H1 (cell line): ENCODE results near the gene RNASE7. TPM values are rescaled to one million over a fixed set of nuclear protein-coding genes. Genes with fewer than 3 reads are reported as not detected.
A peak's percentile ranks its signal among the peaks of the same experiment; 100 is the strongest.

Source experiments
- CTCF ChIA-PET: fragments of 300-600 bp; sonication (Branson Sonifier 250); formaldehyde crosslinking; loops from one replicate; lab custom pipeline; 2021; ENCODE audit not compliant: partially characterized antibody; lab: Charles Lee
- POLR2A ChIA-PET: fragments of 300-600 bp; sonication (Branson Sonifier 250); formaldehyde crosslinking; loops from one replicate; lab custom pipeline; 2021; ENCODE audit warnings: inconsistent platforms; ENCODE audit not compliant: partially characterized antibody; lab: Charles Lee
- DNase-seq, 2 experiments: peaks; one replicate each; pipeline versions ENCODE4 v3.0.0 to v3.0.0-alpha.2; 2010 to 2022; ENCODE audit warnings: low spot score in 2 of 2, low read depth in 1 of 2, mixed read lengths in 1 of 2
- FAIRE-seq: peaks from 2 replicates; lab custom pipeline; 2011; peaks lifted over from hg19 to GRCh38; lab: Jason Lieb, UNC
- H2AFZ ChIP-seq: 2 replicates; pipeline ENCODE4 v1.8.1; 2012; ENCODE audit warnings: low read length, inconsistent platforms
- H2AK5ac ChIP-seq: 2 replicates; pipeline ENCODE4 v1.6.1; 2013; ENCODE audit warnings: low read depth, low read length
- H2BK120ac ChIP-seq: replicated peaks from 2 replicates; pipeline ENCODE3; 2013; ENCODE audit warnings: low read depth, low read length, inconsistent platforms
- H2BK12ac ChIP-seq: 2 replicates; pipeline ENCODE4 v1.6.1; 2013; ENCODE audit warnings: low read depth, low read length
- H2BK15ac ChIP-seq: 2 replicates; pipeline ENCODE4 v1.6.1; 2013; ENCODE audit warnings: low read length
- H2BK20ac ChIP-seq: 2 replicates; pipeline ENCODE4 v1.6.1; 2013; ENCODE audit warnings: low read length
- H2BK5ac ChIP-seq: 2 replicates; pipeline ENCODE4 v1.6.1; 2013; ENCODE audit warnings: low read depth, low read length
- H3K14ac ChIP-seq: 2 replicates; pipeline ENCODE4 v1.6.1; 2013; ENCODE audit warnings: inconsistent platforms; ENCODE audit not compliant: insufficient read length
- H3K18ac ChIP-seq: 2 replicates; pipeline ENCODE4 v1.6.1; 2013; ENCODE audit warnings: low read length; ENCODE audit errors: extremely low read depth
- H3K23ac ChIP-seq: 2 replicates; pipeline ENCODE4 v1.6.1; 2013; ENCODE audit warnings: inconsistent platforms; ENCODE audit not compliant: insufficient read length
- H3K23me2 ChIP-seq: 2 replicates; pipeline ENCODE4 v1.6.1; 2013; ENCODE audit warnings: low read depth, low read length
- H3K27ac ChIP-seq: 2 replicates; pipeline ENCODE4 v1.6.1; 2011; ENCODE audit warnings: low read depth, low read length, inconsistent platforms
- H3K27me3 ChIP-seq, 4 experiments: replicated peaks in 1 of 4; 1 replicate in 1 of 4; 2 replicates in 3 of 4; pipeline versions ENCODE4 v1.6.1 to v1.8.1; 2011 to 2013; ENCODE audit warnings: low read length in 3 of 4, mild to moderate bottlenecking in 3 of 4, inconsistent platforms in 2 of 4, mixed read lengths in 2 of 4, moderate library complexity in 1 of 4; ENCODE audit not compliant: control insufficient read depth in 3 of 4, insufficient read depth in 3 of 4; ENCODE audit errors: extremely low read depth in 1 of 4
- H3K36me3 ChIP-seq, 4 experiments: 2 replicates each; pipeline versions ENCODE4 v1.6.1 to v1.8.1; 2011 to 2013; ENCODE audit warnings: mild to moderate bottlenecking in 4 of 4, low read length in 3 of 4, moderate library complexity in 2 of 4, control low read depth in 1 of 4, inconsistent platforms in 1 of 4; ENCODE audit not compliant: insufficient read depth in 4 of 4, control insufficient read depth in 2 of 4
- H3K4ac ChIP-seq: replicated peaks from 2 replicates; pipeline ENCODE3; 2013; ENCODE audit warnings: low read length, low read depth, mixed read lengths, inconsistent platforms; ENCODE audit not compliant: insufficient read length
- H3K4me1 ChIP-seq, 4 experiments: replicated peaks in 1 of 4; 1 replicate in 1 of 4; 2 replicates in 3 of 4; pipeline versions ENCODE4 v1.6.1 to v1.8.1; 2011 to 2013; ENCODE audit warnings: low read length in 3 of 4, inconsistent platforms in 2 of 4, mixed read lengths in 1 of 4; ENCODE audit not compliant: insufficient read depth in 4 of 4, control insufficient read depth in 3 of 4
- H3K4me2 ChIP-seq, 2 experiments: 2 replicates each; pipeline versions ENCODE4 v1.6.1 to v1.8.1; 2011 to 2013; ENCODE audit warnings: low read depth in 2 of 2, low read length in 2 of 2, control low read depth in 1 of 2, inconsistent platforms in 1 of 2, mild to moderate bottlenecking in 1 of 2; ENCODE audit not compliant: insufficient read depth in 1 of 2
- H3K4me3 ChIP-seq, 4 experiments: fragments of 200-600, 300-600 bp in 1 of 4; sonication (generic), shearing (Covaris generic), sonication (Bioruptor Twin) in 1 of 4; 2 replicates each; pipeline versions ENCODE4 v1.5.1 to v1.8.1; 2011 to 2016; ENCODE audit warnings: low read length in 4 of 4, low read depth in 3 of 4, control low read depth in 2 of 4, inconsistent platforms in 2 of 4, mild to moderate bottlenecking in 2 of 4, mixed read lengths in 1 of 4, moderate library complexity in 1 of 4; ENCODE audit not compliant: insufficient read depth in 2 of 4; ENCODE audit errors: extremely low read depth in 1 of 4
- H3K56ac ChIP-seq: replicated peaks from 2 replicates; pipeline ENCODE3; 2013; ENCODE audit warnings: low read depth, mild to moderate bottlenecking, mixed read lengths, low read length, inconsistent platforms; ENCODE audit not compliant: insufficient read length
- H3K79me1 ChIP-seq: 2 replicates; pipeline ENCODE4 v1.6.1; 2013; ENCODE audit warnings: low read depth, low read length, control low read depth
- H3K79me2 ChIP-seq, 2 experiments: 2 replicates each; pipeline versions ENCODE4 v1.6.1 to v1.8.1; 2012 to 2013; ENCODE audit warnings: low read length in 2 of 2, mild to moderate bottlenecking in 2 of 2, inconsistent platforms in 1 of 2; ENCODE audit not compliant: insufficient read depth in 2 of 2, control insufficient read depth in 1 of 2
- H3K9ac ChIP-seq, 4 experiments: replicated peaks in 1 of 4; 1 replicate in 1 of 4; 2 replicates in 3 of 4; pipeline versions ENCODE4 v1.6.1 to v1.8.1; 2011 to 2013; ENCODE audit warnings: low read depth in 3 of 4, low read length in 3 of 4, control low read depth in 2 of 4, mild to moderate bottlenecking in 2 of 4, moderate library complexity in 2 of 4, inconsistent platforms in 1 of 4; ENCODE audit errors: extremely low read depth in 1 of 4
- H3K9me3 ChIP-seq, 2 experiments: 2 replicates each; pipeline versions ENCODE4 v1.6.1 to v1.8.1; 2012 to 2013; ENCODE audit warnings: mild to moderate bottlenecking in 2 of 2, moderate library complexity in 2 of 2, control low read depth in 1 of 2, inconsistent platforms in 1 of 2, low read depth in 1 of 2, low read length in 1 of 2, mixed read lengths in 1 of 2; ENCODE audit not compliant: insufficient read depth in 2 of 2
- H4K20me1 ChIP-seq, 2 experiments: replicated peaks in 1 of 2; 2 replicates each; pipeline versions ENCODE3 to v1.8.1; 2011 to 2013; ENCODE audit warnings: inconsistent platforms in 2 of 2, low read length in 2 of 2, mild to moderate bottlenecking in 1 of 2; ENCODE audit not compliant: insufficient read depth in 2 of 2, control insufficient read depth in 1 of 2
- H4K5ac ChIP-seq: 2 replicates; pipeline ENCODE4 v1.6.1; 2013; ENCODE audit warnings: low read length, low read depth, mixed read lengths, inconsistent platforms; ENCODE audit not compliant: insufficient read length
- H4K8ac ChIP-seq: 2 replicates; pipeline ENCODE4 v1.8.0; 2013; ENCODE audit warnings: mild to moderate bottlenecking, moderate library complexity, low read length, inconsistent platforms; ENCODE audit not compliant: insufficient read depth; ENCODE audit errors: extremely low read depth
- H4K91ac ChIP-seq: replicated peaks from 2 replicates; pipeline ENCODE3; 2013; ENCODE audit warnings: low read length, mixed read lengths, inconsistent platforms; ENCODE audit not compliant: insufficient read length
- KDM4A ChIP-seq: IDR thresholded peaks from one replicate; pipeline ENCODE4 v1.7.1; 2012; ENCODE audit warnings: low read depth, mild to moderate bottlenecking, moderate library complexity, low read length, inconsistent platforms; ENCODE audit not compliant: severe bottlenecking
- KDM5A ChIP-seq: fragments of 200-600 bp; IDR thresholded peaks from 2 replicates; pipeline ENCODE4 v1.7.1; 2012; ENCODE audit warnings: mild to moderate bottlenecking, low read length, inconsistent platforms, mixed read lengths
- NRF1 ChIP-seq: IDR thresholded peaks from 2 replicates; pipeline ENCODE4 v1.6.1; 2011; ENCODE audit warnings: mild to moderate bottlenecking, low read depth, low read length, improper control_type of control experiment
- RXRA ChIP-seq: IDR thresholded peaks from 2 replicates; pipeline ENCODE4 v1.6.1; 2011; ENCODE audit warnings: low read depth, mild to moderate bottlenecking, low read length, moderate library complexity; ENCODE audit not compliant: insufficient read depth
- SUZ12 ChIP-seq: fragments of 200-600 bp; sonication (generic); IDR thresholded peaks from 2 replicates; pipeline ENCODE4 v1.6.1; 2012; ENCODE audit warnings: mild to moderate bottlenecking, inconsistent platforms, low read length, moderate library complexity, mixed read lengths
- WGBS, 2 experiments: shearing (Covaris generic) in 1 of 2; methylation state at CpG; one replicate each; pipeline versions ENCODE4 v1.1.6 to v1.1.7; 2013 to 2015; ENCODE audit warnings: low lambda C conversion rate in 2 of 2, mixed read lengths in 2 of 2, inconsistent platforms in 1 of 2, low coverage in 1 of 2, missing lambda C conversion rate in 1 of 2; ENCODE audit not compliant: insufficient replicate concordance in 2 of 2, insufficient coverage in 1 of 2, insufficient read length in 1 of 2; ENCODE audit errors: extremely low coverage in 1 of 2, missing lambda C conversion rate in 1 of 2; 5-methylcytosine and 5-hydroxymethylcytosine counted together
- polyA plus RNA-seq, 7 experiments: library from polyadenylated mRNA; depleted of rRNA in 3 of 7; stranded (reverse) in 5 of 7; unstranded in 2 of 7; fragments of >200 nt in 5 of 7; fragments of 200-250 nt in 2 of 7; gene quantifications; 1 replicate in 5 of 7; 2 replicates in 1 of 7; 4 replicates in 1 of 7; pipeline versions ENCODE4 v1.2.1 to v1.2.3, GENCODE V29; 2011 to 2013; ENCODE audit warnings: missing spikeins in 2 of 7, mixed read lengths in 2 of 7
- total RNA-seq: library from RNA; stranded (reverse); fragmentation: NEBNext Ultra II Directional; extraction: Animal tissue kit (Norgen Biotek cat#: 25700); gene quantifications from 2 replicates; pipeline ENCODE4 v1.2.1, GENCODE V29; 2021

RNASE7 gene
- total and polyA plus RNA-seq, 2 of the 8 experiments (the other 6 are each of a cell fraction or from before 2014, with no cell fraction given): not detected

DNA sequence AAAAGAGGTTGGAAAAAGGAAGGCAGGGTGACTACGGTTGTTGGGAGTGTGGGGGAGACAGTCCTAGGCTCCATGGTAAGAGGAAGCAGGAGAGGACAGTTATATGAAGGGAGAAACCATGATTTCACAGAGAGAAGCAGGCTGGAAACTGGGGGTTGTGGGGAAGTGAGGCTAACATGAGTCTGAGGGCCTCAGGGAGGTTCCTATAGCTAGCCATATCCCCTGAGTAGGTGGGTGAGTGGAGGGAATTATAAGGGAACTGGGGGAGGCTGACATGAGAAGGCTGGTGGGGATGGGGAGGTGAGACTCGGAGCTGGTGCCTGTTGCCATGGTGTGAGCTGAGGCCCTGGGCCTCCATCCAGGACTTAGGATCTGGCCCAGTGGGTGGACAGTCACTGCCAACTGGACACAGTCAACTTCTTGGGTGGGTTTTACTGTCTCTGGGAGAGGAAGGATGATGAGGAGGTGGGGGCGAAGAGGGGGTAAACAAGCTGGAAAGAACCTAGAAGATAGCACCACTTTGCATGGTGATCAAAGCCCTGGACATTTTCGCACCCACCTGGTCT, 8.9 kb upstream of the RNASE7 start:
- Histone ChIP-seq H3K4me3 (no peak overlapping the region), H2AK5ac (no peak overlapping the region), H3K4me2 (no peak overlapping the region), H3K4ac (no peak overlapping the region), H4K5ac (no peak overlapping the region), H4K20me1 (no peaks in the 10 kb centered on the region), H3K23me2 (no peaks in the 10 kb centered on the region; the same call in 1 of the 2 replicates), H4K8ac (no peak overlapping the region), H2BK15ac (0 out of 2 replicates have a peak overlapping the region, but pooled peaks have one; percentile 6), H3K56ac (no peak overlapping the region), H2AFZ (no peak overlapping the region), H2BK120ac (no peak overlapping the region), H2BK12ac (no peak overlapping the region), H3K36me3 (no peaks in the 10 kb centered on the region), H3K18ac (no peak overlapping the region), H3K14ac (no peak overlapping the region), H3K79me1 (no peaks in the 10 kb centered on the region), H3K23ac (no peak overlapping the region), H3K4me1 (no peaks in the 10 kb centered on the region), H3K27ac (no peak overlapping the region), H3K27me3 (no peaks in the 10 kb centered on the region), H3K9me3 (no peaks in the 10 kb centered on the region), H3K79me2 (no peaks in the 10 kb centered on the region), H2BK20ac (no peak overlapping the region), H2BK5ac (no peak overlapping the region), H4K91ac (no peak overlapping the region), H3K9ac (no peak overlapping the region)
- TF ChIP-seq KDM4A: no peak
- no peak for TF ChIP-seq NRF1
- no peak for TF ChIP-seq SUZ12
- no peak for TF ChIP-seq RXRA
- TF ChIP-seq KDM5A: no peak
- FAIRE-seq: no peak
- DNase-seq: no peak
- 83% methylated on average over 4 of the region's 4 CpGs; no CpG with 5 or more reads in 1 of the 2 experiments for WGBS, 2 experiments
- POLR2A ChIA-PET: interaction anchor here (0.6 to 2.2 kb wide), 2 partner anchors 8 to 10 kb away, joined by 3 to 9 read pairs; partner anchors contain the start of gene NDRG2
- CTCF ChIA-PET: interaction anchor here (1.0 to 8.8 kb wide), 12 partner anchors 9 to 71 kb away, joined by 3 to 152 read pairs (median 5); partner anchors contain the start of genes ARHGEF40 and NDRG2
